Common myeloid progenitor, CD34-positive (primary cell): ENCODE measurements around the gene SLC27A1.
A peak's percentile ranks its signal among the peaks of the same experiment; 100 is the strongest.

Experiments
- CTCF ChIA-PET: fragments of 350-600 bp; sonication (Branson Sonifier 250); formaldehyde crosslinking; loops from one replicate; lab custom pipeline; 2021; ENCODE audit warnings: antibody characterized with exemption; lab: Charles Lee
- POLR2A ChIA-PET: fragments of 350-600 bp; sonication (Branson Sonifier 250); formaldehyde crosslinking; loops from one replicate; lab custom pipeline; 2021; ENCODE audit warnings: antibody characterized with exemption; lab: Charles Lee
- DNase-seq, 3 donors: peaks; one replicate each; pipeline versions ENCODE4 v3.0.0 to v3.0.0-alpha.2; 2013
- H3K27ac ChIP-seq, 2 experiments: 1 replicate in 1 of 2; 2 replicates in 1 of 2; pipeline ENCODE4 v1.7.0; 2013; ENCODE audit warnings: inconsistent platforms in 2 of 2, low read length in 2 of 2, mild to moderate bottlenecking in 2 of 2, low read depth in 1 of 2, moderate library complexity in 1 of 2; ENCODE audit not compliant: severe bottlenecking in 2 of 2, insufficient read depth in 1 of 2, poor library complexity in 1 of 2
- H3K27me3 ChIP-seq, 5 experiments: replicated peaks in 2 of 5; 1 replicate in 3 of 5; 2 replicates in 2 of 5; pipeline versions ENCODE4 v1.6.1 to v1.7.0; 2013; ENCODE audit warnings: low read length in 4 of 5, mild to moderate bottlenecking in 2 of 5, moderate library complexity in 2 of 5, inconsistent platforms in 1 of 5; ENCODE audit not compliant: insufficient read depth in 5 of 5, control insufficient read depth in 4 of 5
- H3K36me3 ChIP-seq, 4 experiments: 1 replicate in 2 of 4; 2 replicates in 2 of 4; pipeline versions ENCODE4 v1.6.1 to v1.7.0; 2013; ENCODE audit warnings: low read length in 3 of 4, control low read depth in 1 of 4, mild to moderate bottlenecking in 1 of 4; ENCODE audit not compliant: control insufficient read depth in 4 of 4, insufficient read depth in 4 of 4
- H3K4me1 ChIP-seq, 4 experiments: 1 replicate in 3 of 4; 2 replicates in 1 of 4; pipeline versions ENCODE4 v1.6.1 to v1.7.1; 2013; ENCODE audit warnings: low read length in 3 of 4, mild to moderate bottlenecking in 3 of 4, control low read depth in 1 of 4, inconsistent platforms in 1 of 4, moderate library complexity in 1 of 4; ENCODE audit not compliant: control insufficient read depth in 4 of 4, insufficient read depth in 4 of 4; ENCODE audit errors: control extremely low read depth in 1 of 4
- H3K4me3 ChIP-seq, 7 experiments: 1 replicate in 4 of 7; 2 replicates in 3 of 7; pipeline versions ENCODE4 v1.5.1 to v1.7.0; 2013; ENCODE audit warnings: mild to moderate bottlenecking in 7 of 7, low read length in 6 of 7, moderate library complexity in 6 of 7, inconsistent platforms in 2 of 7, low read depth in 2 of 7, control low read depth in 1 of 7; ENCODE audit not compliant: insufficient read depth in 4 of 7, control insufficient read depth in 1 of 7; ENCODE audit errors: extremely low read depth in 1 of 7
- H3K9me3 ChIP-seq, 5 experiments: 1 replicate in 4 of 5; 2 replicates in 1 of 5; pipeline versions ENCODE4 v1.6.1 to v1.7.1; 2013; ENCODE audit warnings: low read length in 4 of 5, mild to moderate bottlenecking in 2 of 5, inconsistent platforms in 1 of 5, low read depth in 1 of 5, moderate library complexity in 1 of 5; ENCODE audit not compliant: control insufficient read depth in 4 of 5, insufficient read depth in 2 of 5; ENCODE audit errors: control extremely low read depth in 1 of 5
- WGBS: methylation state at CpG from one replicate; pipeline ENCODE4 v1.1.5; 2013; ENCODE audit not compliant: insufficient coverage; 5-methylcytosine and 5-hydroxymethylcytosine counted together

The SLC27A1 gene

GRCh38 chr19:17435218-17435617, 35.1 kb upstream of the SLC27A1 start:
- WGBS: 98% methylated on average over 4 of the region's 7 CpGs
- Histone ChIP-seq H3K4me1 (no peaks in the 10 kb centered on the region), H3K9me3 (peaks cover 0 to 1% (median 0%) of the 10 kb centered on the region in 5 experiments), H3K36me3 (peaks cover 0 to 2% (median 0%) of the 10 kb centered on the region in 4 experiments), H3K27me3 (no peaks in the 10 kb centered on the region), H3K4me3 (no peak overlapping the region), H3K27ac (no peak overlapping the region)
- no peak for DNase-seq
- ChIA-PET CTCF (no interaction called here), POLR2A (no interaction called here)

GRCh38 chr19:17436094-17436873, 34.0 kb upstream of the SLC27A1 start:
- ChIA-PET CTCF (interaction anchor here (1.0 to 2.1 kb wide), 5 partner anchors 8 to 30 kb away, joined by 3 to 5 read pairs (median 5); partner anchors contain the start of gene MVB12A), POLR2A (no interaction called here)
- no peak overlapping the region for H3K27ac ChIP-seq
- 98% methylated on average over 20 of the region's 25 CpGs for WGBS
- H3K36me3 ChIP-seq: peaks cover 0 to 2% (median 0%) of the 10 kb centered on the region in 4 experiments
- no peak overlapping the region for H3K4me3 ChIP-seq
- no peak for DNase-seq
- H3K27me3 ChIP-seq: no peaks in the 10 kb centered on the region
- H3K4me1 ChIP-seq: no peaks in the 10 kb centered on the region
- H3K9me3 ChIP-seq: peaks cover 0 to 1% (median 0%) of the 10 kb centered on the region in 5 experiments

GRCh38 chr19:17436874-17437267, 33.5 kb upstream of the SLC27A1 start:
- H3K4me1 ChIP-seq: no peaks in the 10 kb centered on the region
- peaks cover 0 to 2% (median 1%) of the 10 kb centered on the region in 5 experiments for H3K9me3 ChIP-seq
- no peak overlapping the region for H3K27ac ChIP-seq
- no peak overlapping the region for H3K4me3 ChIP-seq
- H3K36me3 ChIP-seq: peaks cover 0 to 2% (median 0%) of the 10 kb centered on the region in 4 experiments
- DNase-seq: no peak
- ChIA-PET CTCF (interaction anchor here (1.0 to 2.1 kb wide), 5 partner anchors 9 to 30 kb away, joined by 3 to 5 read pairs (median 5); partner anchors contain the start of gene MVB12A), POLR2A (no interaction called here)
- H3K27me3 ChIP-seq: no peaks in the 10 kb centered on the region
- 97% methylated on average over 5 of the region's 7 CpGs for WGBS

- WGBS: 59% methylated on average over 6 of the region's 8 CpGs
- ChIA-PET CTCF (interaction anchor here (0.7 to 2.8 kb wide), 17 partner anchors 9 to 418 kb away, joined by 3 to 13 read pairs (median 4); partner anchors contain the start of genes CCDC194 and RPL18A), POLR2A (interaction anchor here (0.7 kb wide), 1 partner anchor 79 kb away, joined by 3 read pairs; no protein-coding TSS in a partner anchor)
- peak; percentile 58 to 80 (median 73) for DNase-seq
- no peaks in the 10 kb centered on the region for H3K36me3 ChIP-seq
- H3K4me1 ChIP-seq: no peaks in the 10 kb centered on the region
- H3K9me3 ChIP-seq: peaks cover 0 to 2% (median 0%) of the 10 kb centered on the region in 5 experiments
- H3K27me3 ChIP-seq: no peaks in the 10 kb centered on the region
- H3K4me3 ChIP-seq: no peak overlapping the region
- no peak overlapping the region for H3K27ac ChIP-seq
Observed at GRCh38 chr19:17441241-17442021, 28.9 kb upstream of the SLC27A1 start.

- ChIA-PET POLR2A (no interaction called here), CTCF (interaction anchor here (1.1 to 1.5 kb wide), 4 partner anchors 9 to 56 kb away, joined by 3 to 5 read pairs (median 3); no protein-coding TSS in a partner anchor)
- DNase-seq: no peak
- Histone ChIP-seq H3K4me1 (peaks cover 0 to 23% (median 16%) of the 10 kb centered on the region in 4 experiments), H3K4me3 (no peak overlapping the region), H3K9me3 (peaks cover 0 to 2% (median 0%) of the 10 kb centered on the region in 5 experiments), H3K27me3 (peaks cover 0 to 3% (median 0%) of the 10 kb centered on the region in 5 experiments), H3K27ac (no peak overlapping the region), H3K36me3 (no peaks in the 10 kb centered on the region)
- WGBS: 100% methylated on average over 1 of the region's 1 CpG
Observed at GRCh38 chr19:17445526-17446165, 24.7 kb upstream of the SLC27A1 start.

GRCh38 chr19:17447704-17448130, 22.6 kb upstream of the SLC27A1 start:
- peak overlapping the region in 6 of 7 experiments; percentile 32 to 71 (median 48) for H3K4me3 ChIP-seq
- no peaks in the 10 kb centered on the region for H3K9me3 ChIP-seq
- no peak for DNase-seq
- ChIA-PET POLR2A (no interaction called here), CTCF (interaction anchor here (1.1 to 2.0 kb wide), 6 partner anchors 10 to 112 kb away, joined by 3 to 8 read pairs (median 4); partner anchors contain the start of gene NXNL1)
- H3K36me3 ChIP-seq: no peaks in the 10 kb centered on the region
- H3K4me1 ChIP-seq: peaks cover 0 to 33% (median 18%) of the 10 kb centered on the region in 4 experiments
- peaks cover 0 to 3% (median 0%) of the 10 kb centered on the region in 5 experiments for H3K27me3 ChIP-seq
- H3K27ac ChIP-seq: no peak overlapping the region
- whole genome bisulfite sequencing: 28% methylated on average over 5 of the region's 5 CpGs
